HCT116 (cell line): ENCODE results near the gene ADGRA1. TPM values are rescaled to one million over a fixed set of nuclear protein-coding genes. Genes with fewer than 3 reads are reported as not detected.

Source experiments
- ATAC-seq: fragments of 200-7000 bp; cut with Tn5 transposase; 2 replicates; pipeline ENCODE4 v1.9.1; 2020; ENCODE audit warnings: mild to moderate bottlenecking, moderate library complexity
- BruUV-seq: library from RNA; stranded (reverse); fragments of 400-500 nt; replicated peaks from 2 replicates; lab custom pipeline; 2021; lab: Mats Ljungman, UMichigan
- CTCF ChIA-PET: fragments of 300-600 bp; sonication (Branson Sonifier 250); formaldehyde crosslinking; loops from one replicate; lab custom pipeline; 2021; ENCODE audit warnings: antibody characterized with exemption; lab: Charles Lee
- POLR2A ChIA-PET: fragments of 300-600, 350-600 bp; sonication (Branson Sonifier 250); formaldehyde crosslinking; loops from one replicate; lab custom pipeline; 2021; ENCODE audit warnings: antibody characterized with exemption; lab: Charles Lee
- RAD21 ChIA-PET, 2 experiments: fragments of 300-600 bp; sonication (Branson Sonifier 250); formaldehyde crosslinking; loops; one replicate each; lab custom pipeline; 2023; ENCODE audit warnings: low total read pairs in 2 of 2; ENCODE audit not compliant: uncharacterized antibody in 2 of 2, unreplicated experiment in 2 of 2, low non-redundant PET in 1 of 2; lab: Charles Lee
- DNase-seq: peaks from one replicate; pipeline ENCODE4 v3.0.0-alpha.2; 2010; ENCODE audit warnings: low read depth, low spot score
- H2AFZ ChIP-seq: fragments of 200-600 bp; shearing (Covaris generic), sonication (generic); 2 replicates; pipeline ENCODE4 v1.6.1; 2017; ENCODE audit warnings: low read depth, mixed run types, mixed read lengths, antibody characterized with exemption, low read length; ENCODE audit not compliant: poor library complexity, severe bottlenecking
- H3K27ac ChIP-seq: 2 replicates; pipeline ENCODE4 v1.5.1; 2012; ENCODE audit warnings: low read depth, low read length
- H3K27me3 ChIP-seq: fragments of 200-600 bp; sonication (generic); 2 replicates; pipeline ENCODE4 v1.6.1; 2016; ENCODE audit warnings: mixed run types, low read length, mixed read lengths; ENCODE audit not compliant: insufficient read depth
- H3K36me3 ChIP-seq, 2 experiments: fragments of 200-500 bp in 1 of 2; fragments of 200-600 bp in 1 of 2; sonication (Bioruptor generic) in 1 of 2; sonication (generic) in 1 of 2; 2 replicates each; pipeline versions ENCODE4 v1.5.1 to v1.6.1; 2014 to 2016; ENCODE audit warnings: low read length in 2 of 2, inconsistent platforms in 1 of 2, mixed read lengths in 1 of 2, mixed run types in 1 of 2; ENCODE audit not compliant: insufficient read depth in 2 of 2, control insufficient read depth in 1 of 2
- H3K4me1 ChIP-seq, 2 experiments: fragments of 200-600 bp in 1 of 2; sonication (generic) in 1 of 2; 2 replicates each; pipeline versions ENCODE4 v1.5.1 to v1.6.1; 2012 to 2017; ENCODE audit warnings: low read length in 2 of 2, inconsistent platforms in 1 of 2, mild to moderate bottlenecking in 1 of 2, mixed read lengths in 1 of 2, mixed run types in 1 of 2, moderate library complexity in 1 of 2; ENCODE audit not compliant: insufficient read depth in 2 of 2, control insufficient read depth in 1 of 2
- H3K4me2 ChIP-seq: fragments of 200-600 bp; sonication (generic); 2 replicates; pipeline ENCODE4 v1.6.1; 2017; ENCODE audit warnings: mixed run types, low read length, mixed read lengths
- H3K4me3 ChIP-seq, 2 experiments: fragments of 200-600 bp in 1 of 2; sonication (generic) in 1 of 2; replicated peaks in 1 of 2; 2 replicates each; pipeline ENCODE4 v1.5.1; 2011 to 2016; ENCODE audit warnings: low read length in 2 of 2, control low read depth in 1 of 2, low read depth in 1 of 2, mild to moderate bottlenecking in 1 of 2, mixed read lengths in 1 of 2, mixed run types in 1 of 2
- H3K79me2 ChIP-seq: fragments of 200-600 bp; sonication (generic); 2 replicates; pipeline ENCODE4 v1.6.1; 2017; ENCODE audit warnings: mild to moderate bottlenecking, mixed run types, low read length, moderate library complexity, mixed read lengths; ENCODE audit not compliant: insufficient read depth
- H3K9ac ChIP-seq: fragments of 200-600 bp; sonication (generic); 2 replicates; pipeline ENCODE4 v1.6.1; 2016; ENCODE audit warnings: low read length, mixed read lengths
- H3K9me2 ChIP-seq: fragments of 200-600 bp; sonication (generic), shearing (Covaris generic); 2 replicates; pipeline ENCODE4 v1.6.1; 2017; ENCODE audit warnings: mixed run types, mild to moderate bottlenecking, moderate library complexity; ENCODE audit not compliant: insufficient read depth
- H3K9me3 ChIP-seq, 2 experiments: fragments of 200-500 bp in 1 of 2; fragments of 200-600 bp in 1 of 2; sonication (Bioruptor generic) in 1 of 2; sonication (generic) in 1 of 2; 2 replicates each; pipeline ENCODE4 v1.6.1; 2014 to 2017; ENCODE audit warnings: low read length in 2 of 2, mixed read lengths in 2 of 2, inconsistent platforms in 1 of 2, low read depth in 1 of 2, mild to moderate bottlenecking in 1 of 2, mixed run types in 1 of 2, moderate library complexity in 1 of 2; ENCODE audit not compliant: control insufficient read depth in 1 of 2, insufficient read depth in 1 of 2
- H4K20me1 ChIP-seq: fragments of 200-600 bp; sonication (generic), shearing (Covaris generic); 2 replicates; pipeline ENCODE4 v1.6.1; 2017; ENCODE audit warnings: mixed run types, mild to moderate bottlenecking, moderate library complexity; ENCODE audit not compliant: insufficient read depth
- CBX3 ChIP-seq: IDR thresholded peaks from 2 replicates; pipeline ENCODE4 v1.6.1; 2012; ENCODE audit warnings: low read depth
- CEBPB ChIP-seq: IDR thresholded peaks from 2 replicates; pipeline ENCODE4 v1.6.1; 2012; ENCODE audit warnings: low read depth
- EGR1 ChIP-seq: IDR thresholded peaks from 2 replicates; pipeline ENCODE4 v1.6.1; 2012; ENCODE audit warnings: low read depth
- EZH2 ChIP-seq: fragments of 200-600 bp; sonication (generic); IDR thresholded peaks from 2 replicates; pipeline ENCODE4 v1.6.1; 2017; ENCODE audit warnings: antibody characterized with exemption, mixed run types
- POLR2A ChIP-seq: IDR thresholded peaks from 2 replicates; pipeline ENCODE4 v1.7.0; 2011; ENCODE audit warnings: borderline replicate concordance; ENCODE audit not compliant: insufficient read depth, insufficient read length; ENCODE audit errors: extremely low read depth
- POLR2AphosphoS5 ChIP-seq: IDR thresholded peaks from 2 replicates; pipeline ENCODE4 v1.6.1; 2011; ENCODE audit warnings: mild to moderate bottlenecking, low read depth, low read length, moderate library complexity
- SP1 ChIP-seq: IDR thresholded peaks from 2 replicates; pipeline ENCODE4 v1.6.1; 2012; ENCODE audit warnings: low read depth
- SRF ChIP-seq: IDR thresholded peaks from 2 replicates; pipeline ENCODE4 v1.6.1; 2012; ENCODE audit warnings: low read depth
- YY1 ChIP-seq: IDR thresholded peaks from 2 replicates; pipeline ENCODE4 v1.6.1; 2011; ENCODE audit warnings: low read length, low read depth, moderate library complexity, mild to moderate bottlenecking; ENCODE audit not compliant: insufficient replicate concordance; ENCODE audit errors: extremely low read depth
- ZFX ChIP-seq: fragments of 450-650 bp; IDR thresholded peaks from 2 replicates; pipeline ENCODE4 v1.6.1; 2017
- intact Hi-C: fragments of 100-400 bp; cut with micrococcal nuclease; formaldehyde crosslinking; loops from 2 replicates; pipeline ENCODE4 v1.10.0; 2022
- total RNA-seq: library from RNA; stranded (reverse); gene quantifications from one replicate; pipeline ENCODE4 v1.2.1, GENCODE V29; 2021; ENCODE audit not compliant: unreplicated experiment
- TF ChIP-seq, protein P1 (sequence below), 3 experiments: fragments of 200-600 bp in 1 of 3; sonication (generic) in 1 of 3; IDR thresholded peaks in 2 of 3; conservative IDR thresholded peaks in 1 of 3; 2 replicates each; pipeline ENCODE4 v1.5.1; 2012 to 2017; ENCODE audit warnings: low read depth in 2 of 3, low read length in 2 of 3, antibody characterized with exemption in 1 of 3, borderline replicate concordance in 1 of 3, control low read depth in 1 of 3, mild to moderate bottlenecking in 1 of 3, mixed read lengths in 1 of 3, mixed run types in 1 of 3, moderate library complexity in 1 of 3; ENCODE audit not compliant: insufficient read depth in 1 of 3

ADGRA1 gene
- total RNA-seq, 1 experiment from 2014 or later, result not detected

DNA sequence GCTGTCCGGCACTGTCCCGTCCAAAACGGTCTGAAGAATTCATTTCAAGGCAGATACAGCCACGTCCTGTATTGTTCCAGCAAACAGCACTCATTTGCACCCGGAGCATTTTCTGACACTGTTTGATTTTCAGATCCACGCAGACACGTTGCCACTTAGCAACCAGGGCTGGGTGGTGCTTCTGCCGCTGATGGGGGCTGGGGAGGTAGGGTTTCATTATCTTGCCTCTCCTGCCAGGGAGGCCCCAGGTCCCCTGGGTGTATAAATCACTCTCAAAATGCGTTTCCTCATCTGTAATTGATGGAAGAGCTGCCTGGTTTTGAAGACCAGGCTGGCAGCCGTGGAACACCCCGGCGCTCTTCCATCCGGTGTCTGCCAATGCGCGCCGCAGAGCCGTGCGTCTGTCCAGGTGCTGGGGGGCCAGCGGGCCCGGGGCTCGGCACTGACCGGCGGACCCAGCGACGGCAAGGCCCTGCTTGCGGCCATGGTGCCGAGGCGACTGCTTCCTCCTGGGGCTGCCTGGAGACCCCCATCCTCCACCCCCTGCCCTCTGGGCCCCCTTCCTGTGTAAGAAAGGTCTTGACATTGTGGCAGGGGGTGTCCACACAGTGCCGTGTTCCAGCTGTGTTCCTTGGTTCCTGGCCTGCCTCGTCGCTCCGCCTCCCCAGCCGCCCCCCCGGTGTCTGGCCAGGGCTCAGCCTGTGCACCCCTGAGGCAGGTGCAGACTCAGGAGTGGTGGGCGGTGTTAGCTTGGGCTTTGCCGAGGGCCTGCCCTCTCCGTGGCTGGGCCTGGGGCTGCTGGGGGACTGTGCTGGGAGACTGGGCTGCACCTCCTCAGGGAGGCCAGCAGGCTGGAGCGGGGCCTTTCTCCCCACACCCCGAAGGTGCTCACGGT lies 16.6 kb downstream of the ADGRA1 start:
- ATAC-seq (no peak), DNase-seq (no peak)
- TF ChIP-seq CBX3 (no peak), CEBPB (no peak), EGR1 (no peak), YY1 (no peak), ZFX (no peak), POLR2AphosphoS5 (no peak), POLR2A (no peak), SP1 (no peak), SRF (no peak), EZH2 (no peak)
- TF ChIP-seq, protein P1, sequence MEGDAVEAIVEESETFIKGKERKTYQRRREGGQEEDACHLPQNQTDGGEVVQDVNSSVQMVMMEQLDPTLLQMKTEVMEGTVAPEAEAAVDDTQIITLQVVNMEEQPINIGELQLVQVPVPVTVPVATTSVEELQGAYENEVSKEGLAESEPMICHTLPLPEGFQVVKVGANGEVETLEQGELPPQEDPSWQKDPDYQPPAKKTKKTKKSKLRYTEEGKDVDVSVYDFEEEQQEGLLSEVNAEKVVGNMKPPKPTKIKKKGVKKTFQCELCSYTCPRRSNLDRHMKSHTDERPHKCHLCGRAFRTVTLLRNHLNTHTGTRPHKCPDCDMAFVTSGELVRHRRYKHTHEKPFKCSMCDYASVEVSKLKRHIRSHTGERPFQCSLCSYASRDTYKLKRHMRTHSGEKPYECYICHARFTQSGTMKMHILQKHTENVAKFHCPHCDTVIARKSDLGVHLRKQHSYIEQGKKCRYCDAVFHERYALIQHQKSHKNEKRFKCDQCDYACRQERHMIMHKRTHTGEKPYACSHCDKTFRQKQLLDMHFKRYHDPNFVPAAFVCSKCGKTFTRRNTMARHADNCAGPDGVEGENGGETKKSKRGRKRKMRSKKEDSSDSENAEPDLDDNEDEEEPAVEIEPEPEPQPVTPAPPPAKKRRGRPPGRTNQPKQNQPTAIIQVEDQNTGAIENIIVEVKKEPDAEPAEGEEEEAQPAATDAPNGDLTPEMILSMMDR (IDR thresholded peaks at IDR 0.05 in 2 of 3, conservative IDR thresholded peaks at IDR 0.05 in 1 of 3; ENCODE audit: borderline replicate concordance in 1 of 3, insufficient read depth in 1 of 3, low read depth in 2 of 3, low read length in 2 of 3), result no peak
- no peaks in the 10 kb centered on the region for H3K9me2 ChIP-seq
- ChIA-PET POLR2A (no interaction called here), RAD21 (no interaction called here), CTCF (no interaction called here)
- no peak overlapping the region for H3K4me3 ChIP-seq
- no peak overlapping the region for H3K27ac ChIP-seq
- no peaks in the 10 kb centered on the region for H3K27me3 ChIP-seq
- H3K36me3 ChIP-seq, result no peaks in the 10 kb centered on the region
- H4K20me1 ChIP-seq, result no peaks in the 10 kb centered on the region
- intact Hi-C loops, result no loop called here
- no TSS peak for BruUV-seq
- H2AFZ ChIP-seq, result no peak overlapping the region
- H3K4me1 ChIP-seq, result no peaks in the 10 kb centered on the region
- H3K9ac ChIP-seq, result no peak overlapping the region
- no peaks in the 10 kb centered on the region for H3K79me2 ChIP-seq
- H3K9me3 ChIP-seq, result no peaks in the 10 kb centered on the region; a peak in 1 of 4 replicates
- no peak overlapping the region for H3K4me2 ChIP-seq
